ENCODE data around the gene AOPEP. TPM values are rescaled to one million over a fixed set of nuclear protein-coding genes. Genes with fewer than 3 reads are reported as not detected.

Gene AOPEP
- total RNA-seq, 1 donor from 2014 or later, result 24.8 TPM

DNA sequence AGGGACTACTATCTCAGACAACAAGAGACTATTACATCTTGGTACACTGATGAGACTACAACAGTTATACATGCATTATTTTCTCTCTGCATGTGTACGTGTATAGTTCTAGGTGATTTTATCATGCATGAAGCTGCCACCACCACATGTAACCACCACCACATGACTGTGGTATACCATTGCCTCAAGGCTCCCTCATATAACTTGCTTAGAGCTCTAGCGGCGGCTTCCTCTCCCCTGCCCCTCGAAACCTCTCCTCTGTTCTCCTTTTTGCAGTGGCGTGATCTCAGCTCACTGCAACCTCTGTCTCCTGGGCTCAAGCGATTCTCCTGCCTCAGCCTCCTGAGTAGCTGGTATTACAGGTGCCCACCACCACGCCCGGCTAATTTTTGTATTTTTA is 162.3 kb downstream of the AOPEP start:
- Mint-ChIP-seq H3K4me1 (peaks cover 3% of the 10 kb centered on the region), H3K27ac (ENCODE audit: unreplicated experiment) (no peak overlapping the region), H3K36me3 (ENCODE audit: low read depth) (peaks cover 17% of the 10 kb centered on the region), H3K4me3 (no peak overlapping the region), H3K9me3 (peaks cover 11% of the 10 kb centered on the region), H3K27me3 (ENCODE audit: low read depth) (no peaks in the 10 kb centered on the region)
- TF ChIP-seq, protein P1, sequence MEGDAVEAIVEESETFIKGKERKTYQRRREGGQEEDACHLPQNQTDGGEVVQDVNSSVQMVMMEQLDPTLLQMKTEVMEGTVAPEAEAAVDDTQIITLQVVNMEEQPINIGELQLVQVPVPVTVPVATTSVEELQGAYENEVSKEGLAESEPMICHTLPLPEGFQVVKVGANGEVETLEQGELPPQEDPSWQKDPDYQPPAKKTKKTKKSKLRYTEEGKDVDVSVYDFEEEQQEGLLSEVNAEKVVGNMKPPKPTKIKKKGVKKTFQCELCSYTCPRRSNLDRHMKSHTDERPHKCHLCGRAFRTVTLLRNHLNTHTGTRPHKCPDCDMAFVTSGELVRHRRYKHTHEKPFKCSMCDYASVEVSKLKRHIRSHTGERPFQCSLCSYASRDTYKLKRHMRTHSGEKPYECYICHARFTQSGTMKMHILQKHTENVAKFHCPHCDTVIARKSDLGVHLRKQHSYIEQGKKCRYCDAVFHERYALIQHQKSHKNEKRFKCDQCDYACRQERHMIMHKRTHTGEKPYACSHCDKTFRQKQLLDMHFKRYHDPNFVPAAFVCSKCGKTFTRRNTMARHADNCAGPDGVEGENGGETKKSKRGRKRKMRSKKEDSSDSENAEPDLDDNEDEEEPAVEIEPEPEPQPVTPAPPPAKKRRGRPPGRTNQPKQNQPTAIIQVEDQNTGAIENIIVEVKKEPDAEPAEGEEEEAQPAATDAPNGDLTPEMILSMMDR (conservative IDR thresholded peaks at IDR 0.05), result no peak
- no peak for DNase-seq (ENCODE audit: low read depth, low spot score)

DNA sequence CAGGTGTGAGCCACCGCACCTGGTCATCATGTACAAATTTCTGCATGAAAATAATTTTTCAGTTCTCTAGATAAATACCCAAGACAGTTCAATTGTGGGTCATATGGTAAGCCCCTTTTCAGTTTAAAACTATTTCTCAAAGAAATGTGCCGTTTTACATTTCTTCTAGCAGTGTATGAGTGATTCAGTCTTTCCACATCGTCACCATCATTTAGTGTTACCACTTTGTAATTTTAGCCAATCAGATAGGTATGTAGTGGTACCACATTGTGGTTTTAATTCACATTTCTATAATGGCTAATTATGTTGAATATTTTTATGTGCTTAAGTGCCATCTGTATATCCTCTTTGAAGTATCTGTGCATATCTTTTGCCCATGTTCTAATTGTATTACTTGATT is 163.1 kb downstream of the AOPEP start:
- Mint-ChIP-seq H3K4me1 (peaks cover 3% of the 10 kb centered on the region), H3K36me3 (ENCODE audit: low read depth) (peaks cover 17% of the 10 kb centered on the region), H3K4me3 (no peak overlapping the region), H3K9me3 (peaks cover 11% of the 10 kb centered on the region), H3K27me3 (ENCODE audit: low read depth) (no peaks in the 10 kb centered on the region), H3K27ac (ENCODE audit: unreplicated experiment) (no peak overlapping the region)
- TF ChIP-seq, protein P1 (conservative IDR thresholded peaks at IDR 0.05), result no peak
- DNase-seq (ENCODE audit: low read depth, low spot score), result no peak

DNA sequence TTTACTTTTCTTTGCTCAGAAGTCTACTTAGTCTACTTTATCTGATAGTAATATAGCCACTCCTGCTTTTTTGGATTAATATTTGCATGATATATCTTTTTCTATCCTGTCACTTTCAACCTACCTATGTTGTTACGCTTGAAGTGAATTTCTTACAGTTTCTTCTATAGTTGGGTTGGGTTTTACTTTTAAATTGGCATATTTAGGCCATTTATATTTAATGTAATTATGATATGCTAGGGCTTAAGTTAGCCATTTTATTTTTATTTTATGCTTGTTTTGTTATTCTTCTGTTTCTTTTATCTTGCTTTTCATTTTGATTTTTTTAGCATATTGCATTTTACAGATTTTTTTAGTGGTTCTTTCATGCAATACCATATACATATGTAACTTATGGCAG is 164.7 kb downstream of the AOPEP start:
- H3K36me3 Mint-ChIP-seq (ENCODE audit: low read depth), result peaks cover 17% of the 10 kb centered on the region
- TF ChIP-seq, protein P1 (conservative IDR thresholded peaks at IDR 0.05), result no peak
- DNase-seq (ENCODE audit: low read depth, low spot score), result no peak
- H3K27me3 Mint-ChIP-seq (ENCODE audit: low read depth), result no peaks in the 10 kb centered on the region
- no peak overlapping the region for H3K4me3 Mint-ChIP-seq
- H3K9me3 Mint-ChIP-seq, result peaks cover 11% of the 10 kb centered on the region
- peaks cover 2% of the 10 kb centered on the region for H3K4me1 Mint-ChIP-seq
- no peak overlapping the region for H3K27ac Mint-ChIP-seq (ENCODE audit: unreplicated experiment)

DNA sequence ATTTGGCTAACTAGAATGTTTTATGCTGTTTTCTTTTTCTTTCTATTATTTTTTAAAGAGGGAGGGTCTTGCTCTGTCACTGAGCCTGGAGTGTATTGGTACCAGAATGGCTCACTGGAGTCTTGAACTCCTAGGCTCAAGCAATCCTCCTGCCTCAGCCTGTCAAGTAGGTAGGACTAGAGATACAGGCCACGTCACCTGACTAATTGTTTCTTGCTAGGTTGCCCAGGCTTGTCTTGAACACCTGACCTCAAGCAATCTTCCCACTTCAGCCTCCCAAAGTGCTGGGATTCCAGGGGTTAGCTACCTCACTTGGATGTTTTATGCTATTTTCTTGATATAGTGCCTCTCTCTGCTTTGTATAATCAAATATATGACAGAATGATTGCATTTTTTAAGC is 166.2 kb downstream of the AOPEP start:
- H3K4me3 Mint-ChIP-seq, result no peak overlapping the region
- no peak for DNase-seq (ENCODE audit: low read depth, low spot score)
- TF ChIP-seq, protein P1 (conservative IDR thresholded peaks at IDR 0.05), result no peak
- peaks cover 11% of the 10 kb centered on the region for H3K9me3 Mint-ChIP-seq
- no peaks in the 10 kb centered on the region for H3K27me3 Mint-ChIP-seq (ENCODE audit: low read depth)
- H3K4me1 Mint-ChIP-seq, result peaks cover 4% of the 10 kb centered on the region
- H3K36me3 Mint-ChIP-seq (ENCODE audit: low read depth), result peaks cover 17% of the 10 kb centered on the region
- H3K27ac Mint-ChIP-seq (ENCODE audit: unreplicated experiment), result no peak overlapping the region

DNA sequence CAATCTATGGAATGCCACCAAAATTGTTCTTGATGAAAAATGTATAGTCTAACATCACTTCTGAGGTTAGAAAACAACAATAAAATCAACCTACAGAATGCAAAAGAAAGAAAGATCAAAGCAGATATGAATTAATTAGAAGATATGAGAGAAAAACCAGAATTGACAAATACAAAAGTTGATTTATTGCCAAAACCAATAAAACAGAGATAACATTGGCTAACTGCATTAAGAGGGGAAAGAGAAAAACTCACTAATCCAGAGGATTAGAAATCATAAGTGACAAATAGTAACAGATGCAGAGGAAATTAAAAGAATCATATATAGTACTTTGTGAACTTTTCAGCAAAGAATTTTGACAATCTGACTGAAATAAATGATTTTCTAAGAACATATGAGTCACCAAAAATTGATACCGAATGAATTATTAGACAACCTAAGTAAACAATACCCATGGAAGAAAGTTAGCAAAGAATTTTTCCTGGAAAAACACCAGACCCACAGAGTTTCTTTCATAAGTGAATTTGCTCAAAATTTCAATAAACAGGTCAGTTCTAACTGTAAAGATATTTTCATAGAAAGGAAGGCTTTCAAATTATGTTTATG is 167.7 kb downstream of the AOPEP start:
- Mint-ChIP-seq H3K9me3 (peaks cover 11% of the 10 kb centered on the region), H3K27ac (ENCODE audit: unreplicated experiment) (no peak overlapping the region), H3K4me3 (no peak overlapping the region), H3K36me3 (ENCODE audit: low read depth) (peaks cover 17% of the 10 kb centered on the region), H3K4me1 (peaks cover 4% of the 10 kb centered on the region), H3K27me3 (ENCODE audit: low read depth) (no peaks in the 10 kb centered on the region)
- DNase-seq (ENCODE audit: low read depth, low spot score), result no peak
- TF ChIP-seq, protein P1 (conservative IDR thresholded peaks at IDR 0.05), result no peak
